Astrocyte of the cerebellum (primary cell): Measurements from ENCODE around the gene TMEM154.

ENCODE experiments used
- DNase-seq: peaks from one replicate; pipeline ENCODE4 v3.0.0-alpha.2; 2011; ENCODE audit warnings: low read depth
- H3K4me3 ChIP-seq: 2 replicates; pipeline ENCODE4 v1.5.1; 2011; ENCODE audit warnings: mild to moderate bottlenecking, low read depth, low read length, moderate library complexity
- CTCF ChIP-seq: IDR thresholded peaks from 2 replicates; pipeline ENCODE4 v1.5.1; 2012; ENCODE audit warnings: low read length, low read depth, moderate library complexity, mild to moderate bottlenecking; ENCODE audit errors: missing control alignments
- in situ Hi-C: cut with HindIII; loops from 2 replicates; pipeline ENCODE4 v1.10.0; 2017; ENCODE audit warnings: low sequenced_read_pairs

The TMEM154 gene

GRCh38 chr4:152635851-152636250 lies 43.9 kb downstream of the TMEM154 start:
- TF ChIP-seq CTCF: no peak
- H3K4me3 ChIP-seq: no peak overlapping the region
- in situ Hi-C loops: no loop called here
- no peak for DNase-seq

GRCh38 chr4:152634110-152634760 lies 45.6 kb downstream of the TMEM154 start:
- in situ Hi-C loops: no loop called here
- DNase-seq: no peak
- no peak for TF ChIP-seq CTCF
- no peak overlapping the region for H3K4me3 ChIP-seq

GRCh38 chr4:152633118-152633517 lies 46.7 kb downstream of the TMEM154 start:
- no peak overlapping the region for H3K4me3 ChIP-seq
- no peak for DNase-seq
- no peak for TF ChIP-seq CTCF
- in situ Hi-C loops: no loop called here

DNA sequence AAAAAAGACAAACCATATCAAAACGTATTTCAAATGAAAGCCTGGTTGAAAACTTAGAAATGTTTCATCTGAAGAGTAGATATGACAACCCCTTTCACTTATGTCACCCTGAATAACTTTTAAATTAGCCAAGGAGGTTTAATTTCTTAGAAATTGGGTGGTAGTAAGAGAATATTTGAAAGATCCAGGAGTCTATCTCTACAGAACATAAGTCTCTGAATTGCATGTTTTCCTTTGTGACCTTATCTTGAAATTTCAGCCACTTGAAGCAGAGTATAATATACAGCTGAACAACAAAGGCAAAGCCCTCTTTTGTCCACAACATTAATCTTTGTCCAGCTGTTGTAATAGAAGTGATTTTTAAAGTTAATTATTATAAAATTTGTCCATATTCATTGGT lies 49.5 kb downstream of the TMEM154 start:
- no peak overlapping the region for H3K4me3 ChIP-seq
- DNase-seq: no peak
- in situ Hi-C loops: no loop called here
- no peak for TF ChIP-seq CTCF

- no peak overlapping the region for H3K4me3 ChIP-seq
- TF ChIP-seq CTCF: no peak
- DNase-seq: no peak
- in situ Hi-C loops: no loop called here
Measured at GRCh38 chr4:152629908-152630307, 49.9 kb downstream of the TMEM154 start.

DNA sequence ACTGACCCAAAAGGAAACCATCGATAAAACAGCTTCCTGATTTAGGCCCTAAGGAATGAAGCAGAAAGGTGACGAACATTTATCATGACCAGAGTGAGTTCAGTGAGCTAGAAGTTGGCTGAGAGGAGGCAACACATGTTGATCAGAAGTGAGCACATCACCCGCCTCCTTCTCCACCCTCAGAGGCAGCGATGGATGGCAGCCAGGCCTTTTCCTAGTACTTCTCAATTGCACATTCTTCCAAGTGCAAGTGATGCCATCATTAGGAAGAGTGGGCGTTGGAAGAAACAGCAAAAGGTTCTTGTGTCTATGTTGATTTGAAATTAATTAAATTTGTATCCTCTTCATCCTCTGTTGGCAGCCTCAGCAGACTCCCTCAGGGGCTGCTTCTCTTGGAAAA lies 51.7 kb downstream of the TMEM154 start:
- no peak for DNase-seq
- in situ Hi-C loops: no loop called here
- no peak overlapping the region for H3K4me3 ChIP-seq
- TF ChIP-seq CTCF: no peak
